Endothelial cell of umbilical vein (primary cell): ENCODE data around the gene PEX16. TPM values are rescaled to one million over a fixed set of nuclear protein-coding genes. Genes with fewer than 3 reads are reported as not detected.

ENCODE experiments used
- BruUV-seq: library from RNA; stranded (reverse); fragments of 400-500 nt; replicated peaks from 2 replicates; lab custom pipeline; 2021; lab: Mats Ljungman, UMichigan
- CTCF ChIA-PET: fragments of 300-600, 350-600 bp; sonication (Branson Sonifier 250); formaldehyde crosslinking; loops from one replicate; lab custom pipeline; 2021; ENCODE audit warnings: antibody characterized with exemption, inconsistent platforms; lab: Charles Lee
- POLR2A ChIA-PET: fragments of 300-600, 350-600 bp; sonication (Branson Sonifier 250); formaldehyde crosslinking; loops from one replicate; lab custom pipeline; 2021; ENCODE audit warnings: antibody characterized with exemption, inconsistent platforms; lab: Charles Lee
- DNase-seq: peaks from one replicate; pipeline ENCODE4 v3.0.0-alpha.2; 2011; ENCODE audit warnings: low read depth, low spot score
- FAIRE-seq: peaks from 2 replicates; lab custom pipeline; 2011; peaks lifted over from hg19 to GRCh38; lab: Jason Lieb, UNC
- H2AFZ ChIP-seq: 2 replicates; pipeline ENCODE4 v1.6.0; 2012; ENCODE audit warnings: low read depth, low read length, control low read depth, inconsistent platforms
- H3K27ac ChIP-seq: 2 replicates; pipeline ENCODE4 v1.5.1; 2011; ENCODE audit warnings: low read depth, mild to moderate bottlenecking, control low read depth, low read length, moderate library complexity; ENCODE audit not compliant: insufficient read depth
- H3K27me3 ChIP-seq, 2 experiments: 2 replicates each; pipeline versions ENCODE4 v1.6.0 to v1.6.1; 2011; ENCODE audit warnings: low read length in 2 of 2, mixed read lengths in 1 of 2; ENCODE audit not compliant: control insufficient read depth in 2 of 2, insufficient read depth in 2 of 2
- H3K36me3 ChIP-seq, 2 experiments: 2 replicates in 1 of 2; 3 replicates in 1 of 2; pipeline ENCODE4 v1.5.1; 2011; ENCODE audit warnings: low read length in 2 of 2, mild to moderate bottlenecking in 1 of 2, moderate library complexity in 1 of 2; ENCODE audit not compliant: control insufficient read depth in 2 of 2, insufficient read depth in 2 of 2; ENCODE audit errors: extremely low read depth in 1 of 2
- H3K4me1 ChIP-seq: 3 replicates; pipeline ENCODE4 v1.5.1; 2011; ENCODE audit warnings: mild to moderate bottlenecking, low read length; ENCODE audit not compliant: control insufficient read depth, insufficient read depth; ENCODE audit errors: extremely low read depth
- H3K4me2 ChIP-seq: 2 replicates; pipeline ENCODE4 v1.6.1; 2011; ENCODE audit warnings: low read length, control low read depth, mixed read lengths; ENCODE audit not compliant: insufficient read depth
- H3K4me3 ChIP-seq, 3 experiments: fragments of 200-600 bp in 1 of 3; sonication (generic), shearing (Covaris generic) in 1 of 3; replicated peaks in 1 of 3; 2 replicates each; pipeline ENCODE4 v1.5.1; 2011 to 2016; ENCODE audit warnings: control low read depth in 3 of 3, low read length in 3 of 3, mild to moderate bottlenecking in 2 of 3, inconsistent platforms in 1 of 3, low read depth in 1 of 3, moderate library complexity in 1 of 3; ENCODE audit not compliant: insufficient read depth in 1 of 3
- H3K79me2 ChIP-seq: 2 replicates; pipeline ENCODE4 v1.6.0; 2012; ENCODE audit warnings: low read length, inconsistent platforms; ENCODE audit not compliant: control insufficient read depth, insufficient read depth
- H3K9ac ChIP-seq: replicated peaks from 2 replicates; pipeline ENCODE3; 2011; ENCODE audit warnings: low read length, control low read depth; ENCODE audit not compliant: insufficient read depth; ENCODE audit errors: extremely low read depth
- H3K9me1 ChIP-seq: replicated peaks from 3 replicates; pipeline ENCODE4 v1.6.0; 2011; ENCODE audit warnings: mild to moderate bottlenecking, low read length; ENCODE audit not compliant: control insufficient read depth, insufficient read depth; ENCODE audit errors: extremely low read depth
- H3K9me3 ChIP-seq: replicated peaks from 2 replicates; pipeline ENCODE4 v1.5.1; 2012; ENCODE audit warnings: low read length, inconsistent platforms; ENCODE audit not compliant: control insufficient read depth, insufficient read depth
- H4K20me1 ChIP-seq: replicated peaks from 2 replicates; pipeline ENCODE3; 2011; ENCODE audit warnings: mild to moderate bottlenecking, low read length; ENCODE audit not compliant: control insufficient read depth, insufficient read depth; ENCODE audit errors: extremely low read depth
- EZH2 ChIP-seq: IDR thresholded peaks from 2 replicates; pipeline ENCODE4 v1.6.1; 2012; ENCODE audit warnings: borderline replicate concordance, low read depth, mild to moderate bottlenecking, moderate library complexity, low read length, inconsistent platforms; ENCODE audit not compliant: severe bottlenecking
- GATA2 ChIP-seq: IDR thresholded peaks from 2 replicates; pipeline ENCODE4 v1.7.0; 2011; ENCODE audit warnings: low read depth, mild to moderate bottlenecking, moderate library complexity, mixed read lengths, low read length; ENCODE audit not compliant: insufficient read length, insufficient read depth
- POLR2A ChIP-seq: IDR thresholded peaks from 2 replicates; pipeline ENCODE4 v1.6.1; 2012; ENCODE audit warnings: low read depth, mild to moderate bottlenecking, control low read depth, low read length
- POLR2AphosphoS5 ChIP-seq: IDR thresholded peaks from 2 replicates; pipeline ENCODE4 v1.6.1; 2012; ENCODE audit warnings: low read depth, mild to moderate bottlenecking, control low read depth, low read length, moderate library complexity; ENCODE audit not compliant: insufficient read depth
- dilution Hi-C: fragments of 300-500 bp; cut with MboI; formaldehyde crosslinking; loops from one replicate; pipeline ENCODE4 v1.15.0; 2019; ENCODE audit warnings: low sequenced_read_pairs; ENCODE audit not compliant: extremely low pct_ligation_motif_present
- intact Hi-C: fragments of 100-400 bp; cut with micrococcal nuclease; formaldehyde crosslinking; loops from one replicate; pipeline ENCODE4 v1.10.0; 2022
- polyA plus RNA-seq, 4 experiments: library from polyadenylated mRNA; depleted of rRNA in 3 of 4; stranded (reverse) in 3 of 4; unstranded in 1 of 4; fragments of >200 nt; gene quantifications; 2 replicates each; pipeline versions ENCODE4 v1.2.1 to v1.2.3, GENCODE V29; 2011 to 2012; ENCODE audit warnings: missing spikeins in 1 of 4
- total RNA-seq: library from RNA; stranded (reverse); gene quantifications from 2 replicates; pipeline ENCODE4 v1.2.3, GENCODE V29; 2021
- TF ChIP-seq, protein P1 (sequence below): IDR thresholded peaks from 2 replicates; pipeline ENCODE4 v1.6.1; 2011; ENCODE audit not compliant: insufficient read depth, insufficient read length
- TF ChIP-seq, protein P2 (sequence below), 2 donors: IDR thresholded peaks; 1 replicate in 1 of 2; 2 replicates in 1 of 2; pipeline ENCODE4 v1.5.1; 2011; ENCODE audit warnings: low read length in 2 of 2, mild to moderate bottlenecking in 2 of 2, moderate library complexity in 2 of 2, control low read depth in 1 of 2, inconsistent platforms in 1 of 2, low read depth in 1 of 2; ENCODE audit not compliant: insufficient read depth in 1 of 2; ENCODE audit errors: extremely low read depth in 1 of 2

PEX16 gene
- total and polyA plus RNA-seq, 2 donors (not counting 3 experiments of a cell fraction or from before 2014, with no cell fraction given), result 27.4 to 32.2 TPM

DNA sequence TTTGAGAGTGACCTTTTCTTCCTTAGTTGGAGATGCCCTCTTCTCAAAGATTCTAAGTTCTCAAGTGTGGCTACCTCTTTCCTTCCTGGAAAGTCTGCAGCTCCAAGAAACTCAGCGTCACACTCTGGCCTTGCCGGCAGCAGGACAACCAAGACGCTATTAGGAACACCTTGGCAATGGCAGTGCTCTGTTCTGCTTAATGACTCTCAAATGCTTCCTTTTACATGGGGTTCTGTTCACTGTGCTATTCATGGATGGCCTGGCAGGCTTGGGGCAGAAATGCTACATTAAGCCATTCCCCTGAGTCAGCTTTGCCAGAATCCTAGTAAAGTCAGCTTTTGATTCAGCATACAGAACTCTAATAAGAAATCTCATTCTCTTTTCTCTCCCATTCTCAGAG, 30.7 kb upstream of the PEX16 start:
- Histone ChIP-seq H3K9me3 (no peaks in the 10 kb centered on the region), H3K36me3 (peaks cover 8 to 32% of the 10 kb centered on the region in 2 experiments), H2AFZ (no peak overlapping the region), H3K4me2 (no peak overlapping the region), H4K20me1 (no peaks in the 10 kb centered on the region), H3K79me2 (no peaks in the 10 kb centered on the region), H3K4me1 (no peaks in the 10 kb centered on the region), H3K27ac (no peak overlapping the region), H3K4me3 (no peak overlapping the region), H3K9me1 (no peaks in the 10 kb centered on the region), H3K9ac (no peak overlapping the region), H3K27me3 (no peaks in the 10 kb centered on the region)
- CTCF ChIA-PET, result interaction anchor here (7.1 kb wide), 1 partner anchor 16 kb away, joined by 52 read pairs; no protein-coding TSS in a partner anchor
- FAIRE-seq (no peak), DNase-seq (no peak)
- intact Hi-C loops, result no loop called here
- no TSS peak for BruUV-seq
- POLR2A ChIA-PET, result no interaction called here
- dilution Hi-C loops, result no loop called here
- TF ChIP-seq EZH2, result no peak
- TF ChIP-seq GATA2, result no peak

DNA sequence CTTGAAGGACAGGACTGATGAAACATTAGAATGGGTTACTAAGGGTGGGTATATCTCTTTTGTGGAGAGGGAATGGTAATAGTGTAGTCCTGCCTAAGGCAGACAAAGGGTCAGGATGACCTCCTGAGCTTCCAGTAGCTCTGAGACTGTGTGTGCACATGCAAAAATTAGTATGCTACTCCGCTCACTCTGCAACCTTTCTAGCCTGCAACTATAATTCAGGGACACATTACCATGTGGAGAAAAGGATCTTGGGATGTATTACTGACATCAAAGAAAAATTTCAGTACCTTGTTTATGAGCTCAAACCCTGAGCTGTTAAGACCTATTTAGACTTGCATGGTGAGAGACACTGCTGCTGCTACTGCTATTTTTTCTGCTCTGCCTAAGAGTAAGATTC, 30.2 kb upstream of the PEX16 start:
- Histone ChIP-seq H4K20me1 (no peaks in the 10 kb centered on the region), H3K36me3 (peaks cover 8 to 29% of the 10 kb centered on the region in 2 experiments), H2AFZ (no peak overlapping the region), H3K27ac (no peak overlapping the region), H3K9me3 (no peaks in the 10 kb centered on the region), H3K4me2 (no peak overlapping the region), H3K27me3 (no peaks in the 10 kb centered on the region), H3K4me3 (no peak overlapping the region), H3K9ac (no peak overlapping the region), H3K9me1 (no peaks in the 10 kb centered on the region), H3K4me1 (no peaks in the 10 kb centered on the region), H3K79me2 (no peaks in the 10 kb centered on the region)
- DNase-seq, result no peak
- dilution Hi-C loops (no loop called here), intact Hi-C loops (no loop called here)
- ChIA-PET POLR2A (no interaction called here), CTCF (interaction anchor here (7.1 kb wide), 1 partner anchor 17 kb away, joined by 52 read pairs; no protein-coding TSS in a partner anchor)
- no peak for FAIRE-seq
- no TSS peak for BruUV-seq
- no peak for TF ChIP-seq GATA2
- no peak for TF ChIP-seq POLR2AphosphoS5
- TF ChIP-seq, protein P1, sequence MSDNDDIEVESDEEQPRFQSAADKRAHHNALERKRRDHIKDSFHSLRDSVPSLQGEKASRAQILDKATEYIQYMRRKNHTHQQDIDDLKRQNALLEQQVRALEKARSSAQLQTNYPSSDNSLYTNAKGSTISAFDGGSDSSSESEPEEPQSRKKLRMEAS, result no peak
- TF ChIP-seq, protein P2, sequence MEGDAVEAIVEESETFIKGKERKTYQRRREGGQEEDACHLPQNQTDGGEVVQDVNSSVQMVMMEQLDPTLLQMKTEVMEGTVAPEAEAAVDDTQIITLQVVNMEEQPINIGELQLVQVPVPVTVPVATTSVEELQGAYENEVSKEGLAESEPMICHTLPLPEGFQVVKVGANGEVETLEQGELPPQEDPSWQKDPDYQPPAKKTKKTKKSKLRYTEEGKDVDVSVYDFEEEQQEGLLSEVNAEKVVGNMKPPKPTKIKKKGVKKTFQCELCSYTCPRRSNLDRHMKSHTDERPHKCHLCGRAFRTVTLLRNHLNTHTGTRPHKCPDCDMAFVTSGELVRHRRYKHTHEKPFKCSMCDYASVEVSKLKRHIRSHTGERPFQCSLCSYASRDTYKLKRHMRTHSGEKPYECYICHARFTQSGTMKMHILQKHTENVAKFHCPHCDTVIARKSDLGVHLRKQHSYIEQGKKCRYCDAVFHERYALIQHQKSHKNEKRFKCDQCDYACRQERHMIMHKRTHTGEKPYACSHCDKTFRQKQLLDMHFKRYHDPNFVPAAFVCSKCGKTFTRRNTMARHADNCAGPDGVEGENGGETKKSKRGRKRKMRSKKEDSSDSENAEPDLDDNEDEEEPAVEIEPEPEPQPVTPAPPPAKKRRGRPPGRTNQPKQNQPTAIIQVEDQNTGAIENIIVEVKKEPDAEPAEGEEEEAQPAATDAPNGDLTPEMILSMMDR (IDR thresholded peaks at IDR 0.05; ENCODE audit: extremely low read depth in 1 of 2, insufficient read depth in 1 of 2, low read depth in 1 of 2, low read length in 2 of 2), result no peak
- TF ChIP-seq POLR2A, result no peak
- no peak for TF ChIP-seq EZH2
